HEK293 (cell line): ENCODE results near the gene TUBB4A.
A peak's percentile ranks its signal among the peaks of the same experiment; 100 is the strongest.

Experiments
- CTCF ChIP-seq: fragments of 450-650 bp; formaldehyde crosslinking; IDR thresholded peaks from 2 replicates; pipeline ENCODE4 v1.5.1; 2016; ENCODE audit warnings: missing biosample characterization, missing genetic modification characterization
- PBX3 ChIP-seq: sonication (generic); formaldehyde crosslinking; IDR thresholded peaks from 2 replicates; pipeline ENCODE4 v1.8.1; 2022; ENCODE audit warnings: mild to moderate bottlenecking, moderate library complexity, missing genetic modification reagents
- ZBTB48 ChIP-seq: fragments of 450-650 bp; formaldehyde crosslinking; IDR thresholded peaks from 2 replicates; pipeline ENCODE4 v1.5.1; 2016; ENCODE audit warnings: missing biosample characterization, missing genetic modification characterization
- ZNF133 ChIP-seq: fragments of 450-650 bp; formaldehyde crosslinking; IDR thresholded peaks from 2 replicates; pipeline ENCODE4 v1.5.1; 2016; ENCODE audit warnings: missing biosample characterization, missing genetic modification characterization
- ZNF184 ChIP-seq: fragments of 450-650 bp; IDR thresholded peaks from 2 replicates; pipeline ENCODE4 v1.5.1; 2018; ENCODE audit warnings: missing biosample characterization, mild to moderate bottlenecking, missing genetic modification characterization
- ZNF239 ChIP-seq: fragments of 450-650 bp; formaldehyde crosslinking; IDR thresholded peaks from 2 replicates; pipeline ENCODE4 v1.5.1; 2016; ENCODE audit warnings: missing biosample characterization, missing genetic modification characterization
- ZNF513 ChIP-seq: fragments of 450-650 bp; IDR thresholded peaks from 2 replicates; pipeline ENCODE4 v1.5.1; 2018; ENCODE audit warnings: missing biosample characterization, missing genetic modification characterization
- ZNF623 ChIP-seq: fragments of 450-650 bp; formaldehyde crosslinking; IDR thresholded peaks from 2 replicates; pipeline ENCODE4 v1.5.1; 2016; ENCODE audit warnings: missing biosample characterization, missing genetic modification characterization
- ZNF707 ChIP-seq: fragments of 450-650 bp; formaldehyde crosslinking; IDR thresholded peaks from 2 replicates; pipeline ENCODE4 v1.5.1; 2016; ENCODE audit warnings: missing biosample characterization, missing genetic modification characterization

- TF ChIP-seq CTCF (peak; percentile 39; the same call in 1 of the 2 replicates), ZNF133 (tag by site-specific recombination) (no peak), ZNF623 (tag by site-specific recombination) (no peak), ZNF707 (tag by site-specific recombination) (no peak), ZNF184 (tag by site-specific recombination) (no peak), PBX3 (CRISPR knock-in tag) (no peak), ZNF513 (tag by site-specific recombination) (no peak), ZNF239 (tag by site-specific recombination) (no peak), ZBTB48 (peak; percentile 87)
Observed at GRCh38 chr19:6458695-6459261, 43.3 kb downstream of the TUBB4A start.
